AG09319 (cell line): ENCODE results near the gene CD38.

ENCODE experiments used
- DNase-seq: peaks from one replicate; pipeline ENCODE4 v3.0.0-alpha.2; 2010; ENCODE audit warnings: low read depth; ENCODE audit errors: extremely low read depth
- TF ChIP-seq, protein P1 (sequence below): IDR thresholded peaks from 2 replicates; pipeline ENCODE4 v1.5.1; 2011; ENCODE audit warnings: low read depth, mild to moderate bottlenecking, inconsistent platforms, low read length, moderate library complexity

CD38 gene

DNA sequence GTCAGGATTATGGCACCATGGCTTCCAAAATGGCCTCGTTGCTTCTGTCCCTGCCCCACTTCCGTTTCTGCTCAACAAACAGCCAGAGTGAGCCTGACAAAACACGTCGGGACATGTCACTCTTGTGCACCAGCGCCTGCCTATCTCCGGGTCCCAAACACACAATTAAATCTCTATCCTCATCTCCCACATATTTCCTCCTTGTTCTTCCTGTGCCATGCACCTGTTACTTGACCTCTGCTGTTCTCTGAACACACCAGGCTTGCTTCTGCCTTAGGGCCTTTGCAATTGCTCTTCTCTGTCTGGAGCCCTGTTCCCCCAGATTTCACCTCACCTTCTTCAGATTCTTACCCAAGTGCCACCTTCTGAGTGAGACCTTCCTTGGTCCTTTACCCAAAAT lies 12.7 kb upstream of the CD38 start:
- TF ChIP-seq, protein P1, sequence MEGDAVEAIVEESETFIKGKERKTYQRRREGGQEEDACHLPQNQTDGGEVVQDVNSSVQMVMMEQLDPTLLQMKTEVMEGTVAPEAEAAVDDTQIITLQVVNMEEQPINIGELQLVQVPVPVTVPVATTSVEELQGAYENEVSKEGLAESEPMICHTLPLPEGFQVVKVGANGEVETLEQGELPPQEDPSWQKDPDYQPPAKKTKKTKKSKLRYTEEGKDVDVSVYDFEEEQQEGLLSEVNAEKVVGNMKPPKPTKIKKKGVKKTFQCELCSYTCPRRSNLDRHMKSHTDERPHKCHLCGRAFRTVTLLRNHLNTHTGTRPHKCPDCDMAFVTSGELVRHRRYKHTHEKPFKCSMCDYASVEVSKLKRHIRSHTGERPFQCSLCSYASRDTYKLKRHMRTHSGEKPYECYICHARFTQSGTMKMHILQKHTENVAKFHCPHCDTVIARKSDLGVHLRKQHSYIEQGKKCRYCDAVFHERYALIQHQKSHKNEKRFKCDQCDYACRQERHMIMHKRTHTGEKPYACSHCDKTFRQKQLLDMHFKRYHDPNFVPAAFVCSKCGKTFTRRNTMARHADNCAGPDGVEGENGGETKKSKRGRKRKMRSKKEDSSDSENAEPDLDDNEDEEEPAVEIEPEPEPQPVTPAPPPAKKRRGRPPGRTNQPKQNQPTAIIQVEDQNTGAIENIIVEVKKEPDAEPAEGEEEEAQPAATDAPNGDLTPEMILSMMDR = no peak
- DNase-seq = no peak

- no peak for DNase-seq
- TF ChIP-seq, protein P1 = no peak
Observed at GRCh38 chr4:15765910-15766697, 12.0 kb upstream of the CD38 start.

DNA sequence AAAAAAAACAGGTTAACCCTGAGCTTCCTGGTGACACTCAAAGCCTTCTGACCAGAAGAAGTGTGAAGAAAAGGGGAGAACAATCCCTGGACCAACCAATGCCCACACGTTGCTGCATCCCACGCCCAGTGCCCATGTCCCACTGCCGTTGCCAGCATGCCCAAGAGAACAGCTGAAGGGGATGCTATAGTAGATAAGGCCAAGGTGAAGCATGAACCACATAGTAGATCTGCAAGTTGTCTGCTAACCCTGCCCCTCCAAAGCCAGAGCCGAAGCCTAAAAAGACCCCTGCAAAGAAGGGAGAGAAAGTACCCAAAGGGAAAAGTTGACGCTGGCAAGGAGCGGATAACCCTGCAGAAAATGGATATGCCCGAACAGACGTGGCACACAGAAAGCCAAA lies 11.3 kb upstream of the CD38 start:
- DNase-seq = no peak
- TF ChIP-seq, protein P1 = no peak

DNA sequence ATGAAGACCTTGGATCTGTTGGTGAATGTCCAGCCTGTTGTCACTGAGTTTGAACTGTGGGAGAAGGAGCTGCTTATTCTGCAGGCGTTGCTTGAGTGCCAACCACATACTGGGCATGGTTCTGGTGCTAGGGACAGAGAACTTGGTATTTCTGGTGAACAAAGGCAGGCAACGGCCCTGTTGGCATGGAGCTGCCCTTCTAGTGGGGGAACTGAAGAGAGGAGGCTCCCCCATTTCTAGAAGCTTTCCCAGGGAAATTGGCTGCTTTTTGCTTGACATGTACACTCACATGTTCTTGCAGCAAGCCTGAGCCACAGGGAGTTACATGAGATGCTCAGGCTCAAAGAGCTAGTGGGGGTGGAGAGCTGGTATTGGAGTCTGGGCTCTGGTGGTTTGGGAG lies 8.9 kb upstream of the CD38 start:
- TF ChIP-seq, protein P1 = no peak
- no peak for DNase-seq

- TF ChIP-seq, protein P1 = no peak
- no peak for DNase-seq
Observed at GRCh38 chr4:15771216-15772058, 6.7 kb upstream of the CD38 start.

- DNase-seq = no peak
- TF ChIP-seq, protein P1 = no peak
Observed at GRCh38 chr4:15774020-15774420, 4.1 kb upstream of the CD38 start.
